ENCODE data around the gene RNASET2.

RNASET2 gene

GRCh38 chr6:166932116-166932515 lies 24.2 kb downstream of the RNASET2 start:
- H3K4me3 ChIP-seq (replicated peaks; ENCODE audit: low read depth, low read length) = no peak overlapping the region
- TF ChIP-seq CTCF (IDR thresholded peaks at IDR 0.05; ENCODE audit: low read length, missing control alignments) = no peak
- no peak for DNase-seq (ENCODE audit: low read depth)

DNA sequence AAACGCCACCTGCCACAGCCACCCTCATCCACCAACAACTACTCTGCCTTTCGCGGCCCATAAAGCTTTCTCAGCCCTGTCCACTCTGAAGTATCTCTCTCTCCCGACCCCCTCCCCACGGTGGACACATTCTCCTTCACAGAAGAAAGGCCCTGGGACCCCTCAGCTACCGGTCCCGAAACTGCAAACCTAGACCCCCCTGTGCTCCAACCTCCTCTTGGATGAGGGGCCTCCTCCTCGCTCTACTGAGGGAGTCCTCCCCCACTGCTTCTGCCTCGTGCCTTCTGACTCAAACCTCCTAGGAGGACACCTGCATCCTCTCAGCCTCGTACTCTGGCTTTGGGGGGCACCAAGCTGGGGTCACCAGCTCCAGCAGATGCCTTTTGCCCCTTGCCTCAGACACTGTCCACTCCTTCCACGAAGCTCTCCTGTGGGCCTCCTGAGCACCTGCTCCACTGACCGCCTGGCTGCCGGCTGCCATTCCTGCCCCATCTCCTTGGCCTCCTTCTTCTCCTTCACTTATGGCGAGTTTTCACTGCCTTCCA lies 24.9 kb downstream of the RNASET2 start:
- DNase-seq (ENCODE audit: low read depth) = no peak
- TF ChIP-seq CTCF (IDR thresholded peaks at IDR 0.05; ENCODE audit: low read length, missing control alignments) = no peak

DNA sequence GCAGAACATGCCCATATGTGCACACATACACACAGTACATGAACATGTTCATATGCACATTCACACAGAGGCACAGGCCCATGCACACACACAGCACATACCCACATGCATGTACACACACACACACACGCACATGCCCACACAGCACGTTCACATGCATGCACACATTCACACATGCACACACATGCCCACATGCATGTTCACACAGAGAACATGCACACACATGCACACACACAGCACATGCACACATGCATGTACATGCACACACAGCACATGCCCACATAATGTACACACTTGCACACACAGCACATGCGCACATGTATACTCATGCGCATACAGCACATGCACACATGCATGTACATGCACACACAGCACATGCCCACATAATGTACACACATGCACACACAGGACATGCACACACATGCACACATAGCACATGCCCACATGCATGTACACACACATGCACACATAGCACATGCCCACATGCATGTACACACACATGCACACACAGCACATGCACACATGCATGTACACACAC lies 25.9 kb downstream of the RNASET2 start:
- H3K4me3 ChIP-seq (replicated peaks; ENCODE audit: low read depth, low read length) = no peak overlapping the region
- no peak for DNase-seq (ENCODE audit: low read depth)
- TF ChIP-seq CTCF (IDR thresholded peaks at IDR 0.05; ENCODE audit: low read length, missing control alignments) = no peak

More for the DNA sequence above, 24.9 kb downstream of the RNASET2 start:
- no peak overlapping the region for H3K4me3 ChIP-seq (replicated peaks; ENCODE audit: low read depth, low read length)

DNA sequence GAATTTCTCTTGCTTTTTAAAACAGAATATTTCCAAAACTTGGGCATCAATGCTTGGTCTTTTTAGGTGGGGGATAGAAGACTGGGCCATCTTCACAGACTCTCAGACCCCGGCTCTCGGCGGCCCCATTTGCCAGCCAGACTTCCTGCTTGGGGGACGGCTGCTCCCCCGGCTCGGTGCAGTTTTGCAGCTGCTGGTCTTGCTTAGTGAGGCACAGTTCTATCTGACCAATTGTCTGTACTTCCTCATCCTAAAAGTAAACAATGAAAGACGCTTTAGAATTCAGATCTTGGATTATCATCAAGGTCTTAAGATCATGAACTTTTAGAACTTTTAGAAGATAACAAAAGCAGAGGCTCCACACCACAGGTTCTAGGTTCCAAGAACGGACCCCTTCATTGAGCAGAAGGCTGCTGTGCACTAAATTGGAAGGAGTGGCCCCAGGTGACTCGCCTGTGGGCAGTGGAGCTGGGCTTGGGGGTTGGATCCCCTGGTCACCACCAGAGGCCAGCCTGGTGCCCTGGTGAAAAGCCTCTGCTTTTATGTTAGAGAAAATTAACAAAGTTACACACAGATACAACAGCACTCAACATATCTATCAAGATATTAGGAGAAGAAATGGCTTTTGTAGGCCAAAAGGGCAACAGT lies 26.7 kb downstream of the RNASET2 start:
- no peak for DNase-seq (ENCODE audit: low read depth)
- H3K4me3 ChIP-seq (replicated peaks; ENCODE audit: low read depth, low read length) = no peak overlapping the region
- no peak for TF ChIP-seq CTCF (IDR thresholded peaks at IDR 0.05; ENCODE audit: low read length, missing control alignments)

DNA sequence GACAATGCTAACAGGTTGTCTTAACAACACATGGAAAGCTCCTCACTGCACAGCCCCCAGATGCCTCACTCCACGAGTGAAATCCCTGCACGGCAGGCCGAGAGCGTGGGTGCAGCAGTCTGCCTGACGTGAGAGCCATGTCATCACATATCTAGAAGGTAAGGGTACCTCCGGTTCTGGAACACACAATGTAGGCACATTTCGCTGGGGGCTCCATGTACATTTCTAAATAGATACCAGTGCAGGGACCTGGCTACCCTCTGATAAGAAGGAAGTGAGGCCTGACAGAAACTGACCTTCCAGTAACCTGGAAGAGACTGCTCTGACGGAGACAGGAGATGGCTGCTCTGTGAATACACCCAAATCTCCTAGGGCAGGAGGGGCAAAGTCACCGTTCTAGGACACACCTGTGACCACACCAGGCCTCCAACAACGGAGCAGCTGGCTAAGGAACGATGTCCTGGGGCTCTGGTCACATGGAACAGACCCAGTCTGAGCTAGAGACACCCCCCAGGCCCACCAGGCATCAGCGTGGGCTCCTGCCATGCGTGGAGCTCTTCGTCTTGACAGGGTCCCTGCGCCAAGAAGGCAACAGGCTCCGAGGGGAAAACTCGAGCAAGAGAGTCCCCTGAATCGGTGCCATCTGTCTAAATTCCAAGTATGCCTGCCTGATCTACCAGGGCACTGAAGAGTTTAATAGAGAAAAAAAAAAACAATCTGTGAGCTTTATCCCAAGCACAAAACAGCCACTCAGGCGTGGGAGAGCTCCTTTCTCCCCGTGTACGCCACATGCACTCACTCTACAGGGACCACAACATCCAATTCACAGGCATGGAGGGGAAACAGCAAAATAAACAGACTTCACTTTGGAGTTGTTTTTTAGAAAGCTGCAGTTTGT lies 27.5 kb downstream of the RNASET2 start:
- no peak for DNase-seq (ENCODE audit: low read depth)
- no peak for TF ChIP-seq CTCF (IDR thresholded peaks at IDR 0.05; ENCODE audit: low read length, missing control alignments)
- no peak overlapping the region for H3K4me3 ChIP-seq (replicated peaks; ENCODE audit: low read depth, low read length)

DNA sequence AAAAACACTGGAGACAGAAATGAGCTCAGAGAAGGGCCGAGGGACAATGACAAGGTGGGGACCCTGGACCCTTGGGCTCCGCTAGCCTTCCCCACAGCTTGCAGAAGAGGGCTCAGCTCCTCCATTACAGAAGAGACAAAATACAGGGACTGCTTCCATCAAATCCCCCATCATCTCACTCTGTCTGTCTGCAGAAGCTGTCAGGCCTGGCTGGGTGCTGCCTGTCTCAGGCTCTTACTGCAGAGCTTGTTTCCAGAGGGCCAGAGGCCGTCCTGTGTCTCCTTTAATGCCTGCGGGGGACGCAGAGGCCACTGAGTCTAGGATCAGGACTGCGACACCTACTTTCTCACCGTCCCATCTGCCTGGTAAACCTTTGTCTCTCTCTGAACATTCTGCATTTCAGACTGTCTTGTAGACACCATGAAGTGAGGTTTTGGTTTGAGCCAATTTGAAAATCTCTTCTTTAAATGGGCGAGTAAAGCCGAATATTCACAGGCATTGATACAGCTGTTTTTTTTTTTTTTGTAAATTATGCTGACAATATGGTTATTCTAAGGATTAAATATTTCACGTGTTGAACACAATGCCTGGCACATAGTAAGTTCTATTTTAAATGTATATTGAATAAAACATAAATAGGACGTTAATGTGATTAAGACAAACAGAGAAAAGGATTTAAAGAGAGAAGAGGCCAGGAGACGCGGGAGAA lies 28.3 kb downstream of the RNASET2 start:
- no peak for DNase-seq (ENCODE audit: low read depth)
- TF ChIP-seq CTCF (IDR thresholded peaks at IDR 0.05; ENCODE audit: low read length, missing control alignments) = no peak
- no peak overlapping the region for H3K4me3 ChIP-seq (replicated peaks; ENCODE audit: low read depth, low read length)

Data from fibroblast of pulmonary artery (primary cell).